Activated CD4-positive, CD25-positive, alpha-beta regulatory T cell treated with anti-CD3 and anti-CD28 coated beads, Interleukin-2, amount 50 U/mL, for 24 hours (primary cell): Measurements from ENCODE around the gene CAMK2G.

ENCODE experiments used
- ATAC-seq, 2 donors: fragments of 150-1000 bp; cut with Tn5 transposase; one replicate each; pipeline ENCODE4 v1.10.0; 2021; ENCODE audit warnings: mild to moderate bottlenecking in 1 of 2, moderate library complexity in 1 of 2

Gene CAMK2G

GRCh38 chr10:73862011-73862410, 12.3 kb downstream of the CAMK2G start:
- ATAC-seq: no peak

- no peak for ATAC-seq
These were observed 14.4 kb downstream of the CAMK2G start for GRCh38 chr10:73859784-73860491.

GRCh38 chr10:73859428-73859783, 14.9 kb downstream of the CAMK2G start:
- peak; percentile 21 to 24 for ATAC-seq

GRCh38 chr10:73858750-73859427, 15.5 kb downstream of the CAMK2G start:
- ATAC-seq: no peak

- no peak for ATAC-seq
These were observed 16.2 kb downstream of the CAMK2G start for GRCh38 chr10:73858013-73858708.

- ATAC-seq: peak; percentile 92 to 95
These were observed 16.9 kb downstream of the CAMK2G start for GRCh38 chr10:73857446-73857845.

GRCh38 chr10:73856261-73856660, 18.1 kb downstream of the CAMK2G start:
- no peak for ATAC-seq

- no peak for ATAC-seq
These were observed 18.9 kb downstream of the CAMK2G start for GRCh38 chr10:73855413-73855812.

GRCh38 chr10:73854310-73854709, 20.0 kb downstream of the CAMK2G start:
- ATAC-seq: no peak

GRCh38 chr10:73853196-73853595, 21.2 kb downstream of the CAMK2G start:
- no peak for ATAC-seq

GRCh38 chr10:73850863-73851461, 23.4 kb downstream of the CAMK2G start:
- no peak for ATAC-seq

- no peak for ATAC-seq
These were observed 24.1 kb downstream of the CAMK2G start for GRCh38 chr10:73850211-73850610.

GRCh38 chr10:73848821-73849489, 25.4 kb downstream of the CAMK2G start:
- peak; percentile 99 for ATAC-seq

- no peak for ATAC-seq
These were observed 27.3 kb downstream of the CAMK2G start for GRCh38 chr10:73847031-73847430.

GRCh38 chr10:73843261-73843660, 31.1 kb downstream of the CAMK2G start:
- no peak for ATAC-seq

GRCh38 chr10:73842349-73842748, 32.0 kb downstream of the CAMK2G start:
- ATAC-seq: no peak

- ATAC-seq: no peak
These were observed 32.6 kb downstream of the CAMK2G start for GRCh38 chr10:73841526-73842285.

- no peak for ATAC-seq
These were observed 33.3 kb downstream of the CAMK2G start for GRCh38 chr10:73841061-73841421.

GRCh38 chr10:73840403-73841060, 33.8 kb downstream of the CAMK2G start:
- ATAC-seq: no peak

GRCh38 chr10:73840056-73840402, 34.3 kb downstream of the CAMK2G start:
- no peak for ATAC-seq

GRCh38 chr10:73839276-73839966, 34.9 kb downstream of the CAMK2G start:
- ATAC-seq: no peak
